ENCODE data around the gene AIFM2. TPM values are rescaled to one million over a fixed set of nuclear protein-coding genes. Genes with fewer than 3 reads are reported as not detected.
A peak's percentile ranks its signal among the peaks of the same experiment; 100 is the strongest.
"Not testable (repeated sequence)": the region's sequence is repeated elsewhere in the genome, so short reads cannot be mapped to it uniquely, and the experiment has no call there.

The AIFM2 gene
- total and polyA plus RNA-seq, 8 donors, result 6.0 to 17.5 (median 7.2) TPM

GRCh38 chr10:70111496-70111895, 21.1 kb downstream of the AIFM2 start:
- no peaks in the 10 kb centered on the region for H3K9me3 ChIP-seq
- ATAC-seq (no peak), DNase-seq (no peak)
- H3K27ac ChIP-seq, result no peak overlapping the region
- TF ChIP-seq CTCF (IDR thresholded peaks at IDR 0.05), result no peak
- intact Hi-C loops (cut with DNase I), result no loop called here
- no peaks in the 10 kb centered on the region for H3K4me1 ChIP-seq
- no peaks in the 10 kb centered on the region for H3K27me3 ChIP-seq
- H3K36me3 ChIP-seq, result peaks cover 0 to 66% of the 10 kb centered on the region in 2 donors
- H3K4me3 ChIP-seq, result no peak overlapping the region

GRCh38 chr10:70109064-70109729, 23.4 kb downstream of the AIFM2 start:
- no peaks in the 10 kb centered on the region for H3K4me1 ChIP-seq
- intact Hi-C loops (cut with DNase I), result no loop called here
- H3K36me3 ChIP-seq, result peaks cover 0 to 55% of the 10 kb centered on the region in 2 donors
- H3K27me3 ChIP-seq, result no peaks in the 10 kb centered on the region
- H3K4me3 ChIP-seq, result no peak overlapping the region
- H3K9me3 ChIP-seq, result no peaks in the 10 kb centered on the region
- ATAC-seq (no peak), DNase-seq (no peak)
- H3K27ac ChIP-seq, result no peak overlapping the region
- no peak for TF ChIP-seq CTCF (IDR thresholded peaks at IDR 0.05)

DNA sequence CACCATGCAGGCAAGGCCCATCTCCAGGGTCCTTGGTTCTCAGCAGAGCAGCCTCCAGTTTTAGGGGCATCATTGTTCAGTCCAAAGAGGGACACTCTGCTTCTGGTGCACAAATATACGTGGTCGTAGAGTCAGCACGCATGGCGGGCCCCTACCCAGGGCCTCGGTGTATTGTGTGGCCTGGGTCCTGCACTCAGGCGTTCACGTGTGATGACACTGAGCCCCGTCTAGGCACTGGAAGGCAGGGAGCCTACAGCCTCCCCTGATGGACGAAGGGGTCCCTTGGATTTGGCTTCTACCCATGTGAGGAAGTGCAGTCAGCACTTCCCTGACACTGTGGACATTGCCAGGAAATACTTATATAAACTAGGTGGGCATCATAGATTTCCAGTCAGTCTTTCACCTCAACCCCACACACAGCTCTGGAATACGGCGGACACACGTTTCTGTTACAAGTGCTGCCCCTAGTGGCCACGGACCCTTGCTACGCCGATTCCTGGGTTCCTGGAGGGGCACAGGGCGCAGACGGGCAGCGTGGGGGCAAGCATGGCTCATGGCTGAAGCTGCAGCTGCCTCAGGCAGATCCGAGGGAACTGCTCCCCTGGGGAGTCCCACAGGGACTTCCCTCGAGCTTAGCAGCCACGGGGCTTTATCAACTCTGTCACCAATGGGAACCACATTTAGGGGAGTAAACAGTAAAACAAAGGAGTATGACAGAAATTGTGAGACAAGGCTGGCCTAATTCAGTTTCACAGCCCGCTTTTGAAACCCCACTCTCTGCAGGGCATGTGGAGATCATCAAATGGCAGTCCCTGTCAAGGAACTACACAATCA, 25.4 kb downstream of the AIFM2 start:
- TF ChIP-seq CTCF (IDR thresholded peaks at IDR 0.05), result peak in 1 of 2 donors; percentile 33
- Histone ChIP-seq H3K27me3 (no peaks in the 10 kb centered on the region), H3K4me1 (no peaks in the 10 kb centered on the region), H3K9me3 (no peaks in the 10 kb centered on the region), H3K27ac (no peak overlapping the region), H3K4me3 (no peak overlapping the region), H3K36me3 (peaks cover 0 to 35% of the 10 kb centered on the region in 2 donors)
- intact Hi-C loops (cut with DNase I), result no loop called here
- ATAC-seq, result peak; percentile 25
- no peak for DNase-seq

GRCh38 chr10:70101668-70102067, 31.0 kb downstream of the AIFM2 start:
- no peak for ATAC-seq
- no peaks in the 10 kb centered on the region for H3K27me3 ChIP-seq
- intact Hi-C loops (cut with DNase I), result no loop called here

DNA sequence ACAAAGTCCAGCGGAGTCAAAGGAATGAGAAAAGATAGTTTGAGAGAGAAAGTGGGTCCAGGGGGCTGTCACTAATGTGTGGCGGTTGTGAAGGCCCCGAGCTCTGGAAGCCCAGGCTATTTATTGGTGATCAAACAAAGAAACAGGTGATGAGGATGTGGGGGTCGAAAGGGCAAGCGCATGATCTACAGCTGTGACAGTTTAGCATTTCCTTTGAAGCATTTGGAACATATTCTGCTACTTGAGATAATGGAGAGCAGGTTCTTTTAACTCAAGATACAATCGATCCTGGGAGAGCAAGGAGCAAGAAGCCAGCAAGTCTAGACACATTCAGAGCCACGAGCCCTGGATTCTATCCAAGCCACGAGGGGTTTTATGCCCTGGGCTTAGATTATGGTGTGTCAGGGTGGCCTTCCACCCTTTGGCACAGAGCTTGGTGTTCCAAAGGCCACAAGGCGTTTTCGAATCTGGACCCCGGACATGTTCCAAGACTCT, 31.5 kb downstream of the AIFM2 start:
- DNase-seq; H3K4me3 ChIP-seq; ATAC-seq; H3K36me3 ChIP-seq; intact Hi-C loops (cut with DNase I); H3K27ac ChIP-seq; H3K27me3 ChIP-seq; H3K9me3 ChIP-seq; H3K4me1 ChIP-seq: not testable (repeated sequence)

More at GRCh38 chr10:70101668-70102067, 31.0 kb downstream of the AIFM2 start:
- TF ChIP-seq CTCF (IDR thresholded peaks at IDR 0.05), result no peak
- no peak for DNase-seq
- Histone ChIP-seq H3K4me1 (no peaks in the 10 kb centered on the region), H3K4me3 (no peak overlapping the region), H3K9me3 (no peaks in the 10 kb centered on the region), H3K27ac (no peak overlapping the region), H3K36me3 (peaks cover 0 to 1% of the 10 kb centered on the region in 2 donors)

Data from left lung (tissue), 10 donors.